Inferior parietal cortex (tissue), 1 donor: ENCODE results near the gene ASTN1.

Experiments
- DNase-seq: peaks from one replicate; pipeline ENCODE4 v3.0.0-alpha.2; 2016; ENCODE audit errors: extremely low spot score

The ASTN1 gene

GRCh38 chr1:176838276-176838995 is 326.1 kb downstream of the ASTN1 start:
- DNase-seq = no peak

DNA sequence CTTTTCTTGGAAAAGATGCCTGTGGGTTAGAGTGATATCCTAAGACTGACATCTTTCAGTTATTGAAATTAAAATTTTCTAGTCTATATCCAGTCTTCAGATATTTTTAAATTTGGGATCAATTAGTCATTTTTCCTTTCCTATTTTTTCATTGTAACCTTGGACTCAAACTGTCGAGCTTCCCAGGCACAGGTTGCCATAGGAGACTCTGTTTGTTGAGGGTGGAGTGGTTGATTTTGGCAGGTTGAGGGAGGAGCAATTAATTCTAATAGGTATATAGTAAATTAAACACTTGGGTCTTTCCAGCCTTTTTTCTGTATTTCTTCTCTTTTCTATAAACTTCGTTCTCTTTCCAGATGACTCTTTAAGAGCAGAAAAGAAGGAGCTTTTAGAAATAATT is 326.8 kb downstream of the ASTN1 start:
- no peak for DNase-seq

DNA sequence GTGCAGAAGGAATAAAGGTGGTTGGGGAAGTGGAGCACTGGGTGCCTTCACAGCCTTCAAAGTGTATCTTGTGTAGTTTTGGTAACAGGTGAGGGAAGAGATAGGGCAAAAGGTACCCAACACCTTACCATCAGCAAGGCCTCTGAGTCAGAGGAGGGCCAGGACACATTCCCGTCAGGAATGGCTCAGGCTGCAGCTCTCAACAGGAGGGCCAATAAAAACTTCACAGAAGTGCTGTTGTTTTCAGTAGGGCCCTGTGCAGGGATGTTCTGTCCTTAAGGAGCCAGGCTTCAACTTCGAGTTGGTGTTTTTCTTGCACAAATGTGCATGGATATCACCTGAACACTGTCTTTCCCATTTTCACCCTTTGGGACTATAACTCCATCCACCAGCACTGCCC is 333.4 kb downstream of the ASTN1 start:
- no peak for DNase-seq

GRCh38 chr1:176829261-176829660 is 335.3 kb downstream of the ASTN1 start:
- DNase-seq = no peak

GRCh38 chr1:176826265-176826664 is 338.2 kb downstream of the ASTN1 start:
- no peak for DNase-seq

DNA sequence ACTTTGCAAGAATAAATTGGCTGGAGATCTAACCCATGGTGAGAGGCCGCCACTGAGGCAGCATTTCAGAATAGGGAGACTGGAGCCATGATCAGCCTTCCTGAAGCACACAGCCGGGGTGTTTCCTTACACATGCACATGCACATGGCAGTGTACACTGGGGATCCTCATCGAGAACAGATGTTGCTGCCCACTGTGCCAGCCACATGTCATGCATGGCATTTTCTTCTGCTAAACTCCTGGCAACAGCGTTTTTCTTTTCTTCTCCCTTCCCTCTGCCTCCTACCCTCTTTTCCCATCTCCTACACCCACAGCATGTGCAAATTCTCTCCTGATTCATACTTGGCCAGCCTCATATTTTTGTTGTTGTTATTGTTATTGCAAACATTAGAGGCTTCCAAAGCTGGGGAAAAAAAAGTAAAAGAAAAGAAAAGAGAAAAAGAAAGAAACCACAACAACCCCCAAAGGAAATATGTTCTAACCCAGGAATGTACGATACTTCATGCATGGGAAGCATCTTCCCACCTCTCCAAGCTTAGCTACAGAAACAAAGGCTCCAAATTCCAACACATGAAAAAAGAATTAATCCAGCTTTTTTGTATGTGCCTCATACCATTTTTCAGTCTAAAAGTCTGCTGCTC is 344.0 kb downstream of the ASTN1 start:
- DNase-seq = no peak

GRCh38 chr1:176816232-176816631 is 348.3 kb downstream of the ASTN1 start:
- DNase-seq = no peak

DNA sequence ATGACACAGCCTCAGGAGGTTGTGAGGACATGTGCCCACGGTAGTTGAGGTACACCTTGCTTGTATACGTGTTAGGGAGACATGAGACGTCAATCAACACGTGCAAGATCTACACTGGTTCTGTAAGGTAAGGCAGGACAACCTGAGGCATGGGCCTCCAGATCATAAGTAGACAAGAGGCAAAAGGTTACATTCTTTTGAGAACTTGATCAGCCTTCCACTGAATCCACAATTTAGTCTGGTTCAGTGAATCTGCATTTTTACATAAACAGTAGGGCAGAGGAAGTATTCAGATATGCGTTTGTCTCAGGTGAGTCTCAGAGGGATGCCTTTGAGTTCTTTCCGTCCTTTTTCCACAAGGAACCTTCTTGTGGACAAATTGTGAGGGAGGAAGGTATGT is 348.9 kb downstream of the ASTN1 start:
- no peak for DNase-seq

DNA sequence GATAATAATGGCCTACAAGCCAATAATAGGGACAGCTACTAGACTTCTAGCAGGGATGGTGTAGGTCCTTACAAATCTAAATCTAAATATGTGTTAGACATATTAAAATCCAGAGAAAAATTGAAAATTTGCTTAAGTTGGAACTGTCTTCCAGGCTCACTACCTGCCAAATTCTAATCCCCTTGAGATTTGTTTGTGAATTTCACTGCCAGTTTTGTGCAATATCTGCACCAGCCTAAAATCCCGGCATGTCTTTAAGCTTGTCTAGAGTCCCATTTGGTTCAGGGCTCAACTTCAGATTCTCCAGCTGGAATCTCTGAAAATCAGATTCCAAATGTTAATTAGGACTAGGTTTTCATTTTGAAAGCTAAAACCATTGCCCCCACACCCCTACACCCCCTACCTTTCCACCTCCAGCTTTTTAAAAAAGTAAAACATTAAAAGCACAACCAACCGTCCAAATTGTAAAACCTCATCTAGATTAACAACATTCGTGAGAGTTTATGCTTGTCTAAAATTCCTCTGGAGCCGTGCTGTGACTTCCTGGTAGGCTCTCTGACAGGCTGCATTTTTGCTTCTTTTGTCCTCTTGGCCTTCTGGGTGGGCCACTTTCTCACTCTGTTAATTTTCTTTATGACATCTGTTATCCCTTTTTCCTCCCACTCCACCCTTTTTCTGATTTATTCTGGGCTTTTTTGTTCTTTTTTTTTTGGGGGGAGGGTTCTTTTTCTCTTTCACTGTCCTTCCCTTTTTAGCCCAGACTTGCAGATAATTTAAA is 352.8 kb downstream of the ASTN1 start:
- DNase-seq = no peak

DNA sequence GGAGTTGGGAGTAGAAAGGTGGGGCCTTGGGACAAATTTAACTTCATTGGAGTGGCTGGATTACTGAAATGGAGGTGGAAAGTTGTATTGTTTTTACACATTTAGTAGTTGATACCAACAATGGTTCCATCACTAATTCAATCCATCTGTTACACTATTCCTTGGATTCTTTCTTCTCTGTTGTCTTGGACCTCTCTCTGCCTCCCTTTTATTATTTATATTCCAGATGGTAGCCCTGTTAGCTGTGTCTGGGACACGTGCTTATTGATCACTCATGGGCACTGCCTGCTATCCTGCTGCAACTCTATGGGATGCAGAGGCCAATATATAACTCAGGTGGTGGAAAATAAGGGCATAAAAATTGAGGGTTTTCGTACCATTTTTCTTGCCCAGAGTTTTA is 355.2 kb downstream of the ASTN1 start:
- DNase-seq = no peak
